SU-DHL-6 (cell line): ENCODE results near the gene SMIM43.

Source experiments
- H2AFZ ChIP-seq: fragments of 200-600 bp; sonication (generic); 2 replicates; pipeline ENCODE4 v1.6.1; 2014; ENCODE audit warnings: low read depth, mild to moderate bottlenecking, moderate library complexity, mixed read lengths, antibody characterized with exemption, low read length; ENCODE audit not compliant: severe bottlenecking
- H3F3A ChIP-seq: fragments of 200-600 bp; shearing (Covaris generic); 2 replicates; pipeline ENCODE4 v1.6.0; 2016; ENCODE audit warnings: antibody characterized with exemption, mild to moderate bottlenecking; ENCODE audit not compliant: insufficient read depth
- H3K27ac ChIP-seq: fragments of 200-600 bp; sonication (generic); 2 replicates; pipeline ENCODE4 v1.5.1; 2016; ENCODE audit warnings: low read depth, mild to moderate bottlenecking, low read length, moderate library complexity, mixed read lengths
- H3K27me3 ChIP-seq: fragments of 200-600 bp; sonication (generic), shearing (Covaris generic); 2 replicates; pipeline ENCODE4 v1.6.0; 2014; ENCODE audit warnings: mild to moderate bottlenecking, low read length
- H3K36me3 ChIP-seq: fragments of 200-600 bp; sonication (generic); 2 replicates; pipeline ENCODE4 v1.6.1; 2014; ENCODE audit warnings: mild to moderate bottlenecking, low read length, mixed read lengths
- H3K4me2 ChIP-seq: fragments of 300-600, 200-600 bp; shearing (Covaris generic), sonication (generic); 2 replicates; pipeline ENCODE4 v1.6.0; 2014; ENCODE audit warnings: low read length, low read depth, mild to moderate bottlenecking; ENCODE audit not compliant: poor library complexity, severe bottlenecking
- H3K4me3 ChIP-seq: fragments of 200-600 bp; sonication (generic); 2 replicates; pipeline ENCODE4 v1.5.1; 2014; ENCODE audit warnings: antibody characterized with exemption, low read length, mild to moderate bottlenecking, mixed read lengths; ENCODE audit not compliant: insufficient read depth, poor library complexity, severe bottlenecking
- H3K79me2 ChIP-seq: fragments of 200-600 bp; sonication (generic); 2 replicates; pipeline ENCODE4 v1.6.1; 2014; ENCODE audit warnings: mild to moderate bottlenecking, low read length, moderate library complexity; ENCODE audit not compliant: insufficient read depth
- H3K9ac ChIP-seq: fragments of 200-600 bp; sonication (generic); 2 replicates; pipeline ENCODE4 v1.7.0; 2014; ENCODE audit warnings: mild to moderate bottlenecking, low read length
- H3K9me2 ChIP-seq: fragments of 200-600 bp; sonication (generic); replicated peaks from 2 replicates; pipeline ENCODE4 v1.6.1; 2014; ENCODE audit warnings: low read length; ENCODE audit not compliant: insufficient read depth
- H3K9me3 ChIP-seq: fragments of 200-600 bp; sonication (generic); 2 replicates; pipeline ENCODE4 v1.6.1; 2014; ENCODE audit warnings: low read length, mixed read lengths; ENCODE audit not compliant: insufficient read depth
- H4K20me1 ChIP-seq: fragments of 200-600 bp; sonication (generic); 2 replicates; pipeline ENCODE4 v1.6.1; 2014; ENCODE audit warnings: low read depth, mild to moderate bottlenecking, antibody characterized with exemption, low read length, moderate library complexity, mixed read lengths
- EZH2phosphoT487 ChIP-seq: fragments of 200-600 bp; sonication (generic), shearing (Covaris generic); conservative IDR thresholded peaks from 2 replicates; pipeline ENCODE4 v1.6.1; 2018; ENCODE audit warnings: mild to moderate bottlenecking, antibody characterized with exemption, low read length, moderate library complexity, mixed read lengths
- TF ChIP-seq, protein P1 (sequence below): fragments of 200-600 bp; sonication (generic); IDR thresholded peaks from one replicate; pipeline ENCODE4 v1.5.1; 2017; ENCODE audit warnings: antibody characterized with exemption, mild to moderate bottlenecking, low read length, moderate library complexity; ENCODE audit not compliant: insufficient read depth, poor library complexity, severe bottlenecking

Gene SMIM43

GRCh38 chr4:121737846-121738554 is 27.0 kb downstream of the SMIM43 start:
- Histone ChIP-seq H3K9ac (no peak overlapping the region), H3K4me3 (no peak overlapping the region), H3K9me3 (no peaks in the 10 kb centered on the region), H3F3A (no peaks in the 10 kb centered on the region), H2AFZ (no peak overlapping the region), H3K4me2 (no peak overlapping the region), H3K79me2 (no peaks in the 10 kb centered on the region), H3K27ac (no peak overlapping the region), H3K9me2 (no peaks in the 10 kb centered on the region), H4K20me1 (no peaks in the 10 kb centered on the region), H3K36me3 (no peaks in the 10 kb centered on the region), H3K27me3 (no peaks in the 10 kb centered on the region)
- TF ChIP-seq EZH2phosphoT487 = no peak
- TF ChIP-seq, protein P1, sequence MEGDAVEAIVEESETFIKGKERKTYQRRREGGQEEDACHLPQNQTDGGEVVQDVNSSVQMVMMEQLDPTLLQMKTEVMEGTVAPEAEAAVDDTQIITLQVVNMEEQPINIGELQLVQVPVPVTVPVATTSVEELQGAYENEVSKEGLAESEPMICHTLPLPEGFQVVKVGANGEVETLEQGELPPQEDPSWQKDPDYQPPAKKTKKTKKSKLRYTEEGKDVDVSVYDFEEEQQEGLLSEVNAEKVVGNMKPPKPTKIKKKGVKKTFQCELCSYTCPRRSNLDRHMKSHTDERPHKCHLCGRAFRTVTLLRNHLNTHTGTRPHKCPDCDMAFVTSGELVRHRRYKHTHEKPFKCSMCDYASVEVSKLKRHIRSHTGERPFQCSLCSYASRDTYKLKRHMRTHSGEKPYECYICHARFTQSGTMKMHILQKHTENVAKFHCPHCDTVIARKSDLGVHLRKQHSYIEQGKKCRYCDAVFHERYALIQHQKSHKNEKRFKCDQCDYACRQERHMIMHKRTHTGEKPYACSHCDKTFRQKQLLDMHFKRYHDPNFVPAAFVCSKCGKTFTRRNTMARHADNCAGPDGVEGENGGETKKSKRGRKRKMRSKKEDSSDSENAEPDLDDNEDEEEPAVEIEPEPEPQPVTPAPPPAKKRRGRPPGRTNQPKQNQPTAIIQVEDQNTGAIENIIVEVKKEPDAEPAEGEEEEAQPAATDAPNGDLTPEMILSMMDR = no peak

- no peaks in the 10 kb centered on the region for H3K9me3 ChIP-seq
- no peaks in the 10 kb centered on the region for H3K79me2 ChIP-seq
- H3K9me2 ChIP-seq = no peaks in the 10 kb centered on the region
- no peak overlapping the region for H3K4me2 ChIP-seq
- no peaks in the 10 kb centered on the region for H3K36me3 ChIP-seq
- H3F3A ChIP-seq = no peaks in the 10 kb centered on the region
- TF ChIP-seq, protein P1 = no peak
- no peak for TF ChIP-seq EZH2phosphoT487
- H3K27ac ChIP-seq = no peak overlapping the region
- H3K4me3 ChIP-seq = no peak overlapping the region
- H4K20me1 ChIP-seq = no peaks in the 10 kb centered on the region
- no peak overlapping the region for H3K9ac ChIP-seq
- no peak overlapping the region for H2AFZ ChIP-seq
- H3K27me3 ChIP-seq = no peaks in the 10 kb centered on the region
Measured at GRCh38 chr4:121736735-121737351, 28.1 kb downstream of the SMIM43 start.

GRCh38 chr4:121734571-121734970 is 30.4 kb downstream of the SMIM43 start:
- TF ChIP-seq, protein P1 = no peak
- no peak for TF ChIP-seq EZH2phosphoT487
- Histone ChIP-seq H3K27ac (no peak overlapping the region), H3K4me3 (no peak overlapping the region), H3K4me2 (no peak overlapping the region), H3K79me2 (no peaks in the 10 kb centered on the region), H3K9me2 (no peaks in the 10 kb centered on the region), H3K9me3 (no peaks in the 10 kb centered on the region), H3K9ac (no peak overlapping the region), H2AFZ (no peak overlapping the region), H3K36me3 (no peaks in the 10 kb centered on the region), H3K27me3 (no peaks in the 10 kb centered on the region), H3F3A (no peaks in the 10 kb centered on the region), H4K20me1 (no peaks in the 10 kb centered on the region)
